HL-60 (cell line): ENCODE measurements around the gene BLID.

Experiments used
- DNase-seq, 2 experiments: peaks; one replicate each; pipeline ENCODE4 v3.0.0-alpha.2; 2010 to 2020; ENCODE audit warnings: low read depth in 1 of 2, low spot score in 1 of 2
- H3K27ac ChIP-seq: fragments of 250-450 bp; sonication (Bioruptor Pico); replicated peaks from 2 replicates; pipeline ENCODE4 v1.5.1; 2020; ENCODE audit warnings: mild to moderate bottlenecking, moderate library complexity
- H3K27me3 ChIP-seq: fragments of 250-450 bp; sonication (Bioruptor Pico); 2 replicates; pipeline ENCODE4 v1.5.1; 2021; ENCODE audit warnings: mild to moderate bottlenecking, moderate library complexity; ENCODE audit not compliant: insufficient read depth, poor library complexity, severe bottlenecking
- H3K4me3 ChIP-seq: replicated peaks from 2 replicates; pipeline ENCODE4 v1.5.1; 2011; ENCODE audit warnings: mild to moderate bottlenecking, control low read depth, low read length; ENCODE audit not compliant: insufficient read depth
- CTCF ChIP-seq: IDR thresholded peaks from one replicate; pipeline ENCODE4 v1.5.1; 2011; ENCODE audit warnings: low read length, control low read depth, inconsistent platforms; ENCODE audit not compliant: insufficient read depth
- GABPA ChIP-seq: IDR thresholded peaks from 2 replicates; pipeline ENCODE4 v1.6.1; 2012; ENCODE audit warnings: low read depth
- POLR2AphosphoS5 ChIP-seq: IDR thresholded peaks from 2 replicates; pipeline ENCODE4 v1.6.1; 2012; ENCODE audit warnings: low read depth
- REST ChIP-seq: IDR thresholded peaks from 2 replicates; pipeline ENCODE4 v1.6.1; 2012; ENCODE audit warnings: low read depth; ENCODE audit not compliant: insufficient replicate concordance
- SPI1 ChIP-seq: IDR thresholded peaks from 2 replicates; pipeline ENCODE4 v1.6.1; 2012; ENCODE audit warnings: low read depth, mild to moderate bottlenecking, borderline replicate concordance

BLID gene

GRCh38 chr11:122076512-122077120 lies 39.4 kb downstream of the BLID start:
- TF ChIP-seq GABPA (no peak), POLR2AphosphoS5 (no peak), REST (no peak), SPI1 (no peak), CTCF (no peak)
- no peak for DNase-seq
- H3K27ac ChIP-seq = no peak overlapping the region
- no peak overlapping the region for H3K4me3 ChIP-seq
- H3K27me3 ChIP-seq = peaks cover 5% of the 10 kb centered on the region

GRCh38 chr11:122075016-122075415 lies 41.0 kb downstream of the BLID start:
- peaks cover 5% of the 10 kb centered on the region for H3K27me3 ChIP-seq
- TF ChIP-seq GABPA (no peak), POLR2AphosphoS5 (no peak), SPI1 (no peak), CTCF (no peak), REST (no peak)
- DNase-seq = no peak
- no peak overlapping the region for H3K4me3 ChIP-seq
- H3K27ac ChIP-seq = no peak overlapping the region

GRCh38 chr11:122074022-122074421 lies 42.0 kb downstream of the BLID start:
- TF ChIP-seq GABPA (no peak), POLR2AphosphoS5 (no peak), REST (no peak), SPI1 (no peak), CTCF (no peak)
- H3K4me3 ChIP-seq = no peak overlapping the region
- DNase-seq = no peak

More at GRCh38 chr11:122074022-122074421, 42.0 kb downstream of the BLID start:
- H3K27me3 ChIP-seq = peaks cover 5% of the 10 kb centered on the region
- no peak overlapping the region for H3K27ac ChIP-seq
